Left ventricle myocardium inferior (tissue), 1 donor: ENCODE measurements around the gene LIME1. TPM values are rescaled to one million over a fixed set of nuclear protein-coding genes. Genes with fewer than 3 reads are reported as not detected.

Source experiments
- DNase-seq: peaks from one replicate; pipeline ENCODE4 v3.0.0-alpha.2; 2020
- H3K27ac ChIP-seq: fragments of 200-600 bp; replicated peaks from 2 replicates; pipeline ENCODE4 v1.8.0; 2021
- H3K27me3 ChIP-seq: fragments of 200-600 bp; 2 replicates; pipeline ENCODE4 v1.8.0; 2021; ENCODE audit warnings: low read depth
- H3K36me3 ChIP-seq: fragments of 200-600 bp; 2 replicates; pipeline ENCODE4 v1.8.0; 2021
- H3K4me1 ChIP-seq: fragments of 200-600 bp; 2 replicates; pipeline ENCODE4 v1.8.0; 2021
- H3K4me3 ChIP-seq: fragments of 200-600 bp; 2 replicates; pipeline ENCODE4 v1.8.0; 2021; ENCODE audit warnings: mild to moderate bottlenecking, moderate library complexity
- H3K9me3 ChIP-seq: fragments of 200-600 bp; replicated peaks from 2 replicates; pipeline ENCODE4 v1.8.0; 2021
- CTCF ChIP-seq: fragments of 200-600 bp; IDR thresholded peaks from 2 replicates; pipeline ENCODE4 v1.8.0; 2021; ENCODE audit warnings: antibody characterized with exemption, mild to moderate bottlenecking, borderline replicate concordance
- intact Hi-C: fragments of 100-400 bp; cut with micrococcal nuclease; formaldehyde crosslinking; loops from one replicate; pipeline ENCODE4 v1.11.0; 2022
- total RNA-seq: library from RNA; stranded (reverse); fragmentation: NEBNext Ultra II Directional; extraction: Animal tissue kit (Norgen Biotek cat#: 25700); gene quantifications from one replicate; pipeline ENCODE4 v1.2.1, GENCODE V29; 2021
- donor health status: DM: no; HTN: yes; CAD: no; lungs with severe emphysema.

Gene LIME1
- total RNA-seq, 1 donor from 2014 or later, result 3.4 TPM

GRCh38 chr20:63765082-63765873, 28.8 kb downstream of the LIME1 start:
- H3K4me1 ChIP-seq, result no peaks in the 10 kb centered on the region
- intact Hi-C loops, result no loop called here
- H3K9me3 ChIP-seq, result no peaks in the 10 kb centered on the region
- peaks cover 53% of the 10 kb centered on the region for H3K36me3 ChIP-seq
- DNase-seq, result no peak
- no peak overlapping the region for H3K27ac ChIP-seq
- no peaks in the 10 kb centered on the region for H3K27me3 ChIP-seq
- no peak overlapping the region for H3K4me3 ChIP-seq
- TF ChIP-seq CTCF, result no peak

GRCh38 chr20:63765902-63766301, 29.4 kb downstream of the LIME1 start:
- no peak for TF ChIP-seq CTCF
- no peak for DNase-seq
- Histone ChIP-seq H3K9me3 (no peaks in the 10 kb centered on the region), H3K36me3 (peaks cover 60% of the 10 kb centered on the region), H3K4me3 (no peak overlapping the region), H3K4me1 (no peaks in the 10 kb centered on the region), H3K27me3 (no peaks in the 10 kb centered on the region), H3K27ac (no peak overlapping the region)
- intact Hi-C loops, result no loop called here

- peaks cover 4% of the 10 kb centered on the region for H3K4me1 ChIP-seq
- intact Hi-C loops, result no loop called here
- H3K27me3 ChIP-seq, result no peaks in the 10 kb centered on the region
- no peak for TF ChIP-seq CTCF
- DNase-seq, result no peak
- peak overlapping the region; percentile 3 for H3K27ac ChIP-seq
- H3K4me3 ChIP-seq, result no peak overlapping the region
- H3K36me3 ChIP-seq, result peaks cover 63% of the 10 kb centered on the region
- no peaks in the 10 kb centered on the region for H3K9me3 ChIP-seq
Measured at GRCh38 chr20:63766695-63767426, 30.4 kb downstream of the LIME1 start.

GRCh38 chr20:63767456-63767855, 31.0 kb downstream of the LIME1 start:
- no peak for TF ChIP-seq CTCF
- intact Hi-C loops, result no loop called here
- Histone ChIP-seq H3K27me3 (no peaks in the 10 kb centered on the region), H3K4me1 (peaks cover 9% of the 10 kb centered on the region), H3K27ac (peak overlapping the region; percentile 3), H3K4me3 (no peak overlapping the region), H3K9me3 (no peaks in the 10 kb centered on the region), H3K36me3 (peaks cover 57% of the 10 kb centered on the region)
- DNase-seq, result peak; percentile 56

GRCh38 chr20:63767886-63768285, 31.4 kb downstream of the LIME1 start:
- Histone ChIP-seq H3K4me3 (no peak overlapping the region), H3K27me3 (no peaks in the 10 kb centered on the region), H3K4me1 (peaks cover 13% of the 10 kb centered on the region), H3K36me3 (peaks cover 52% of the 10 kb centered on the region), H3K9me3 (no peaks in the 10 kb centered on the region), H3K27ac (no peak overlapping the region)
- intact Hi-C loops, result no loop called here
- no peak for TF ChIP-seq CTCF
- no peak for DNase-seq
